ENCODE data around the gene RRP15. TPM values are rescaled to one million over a fixed set of nuclear protein-coding genes. Genes with fewer than 3 reads are reported as not detected.

Gene RRP15, protein sequence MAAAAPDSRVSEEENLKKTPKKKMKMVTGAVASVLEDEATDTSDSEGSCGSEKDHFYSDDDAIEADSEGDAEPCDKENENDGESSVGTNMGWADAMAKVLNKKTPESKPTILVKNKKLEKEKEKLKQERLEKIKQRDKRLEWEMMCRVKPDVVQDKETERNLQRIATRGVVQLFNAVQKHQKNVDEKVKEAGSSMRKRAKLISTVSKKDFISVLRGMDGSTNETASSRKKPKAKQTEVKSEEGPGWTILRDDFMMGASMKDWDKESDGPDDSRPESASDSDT
- total RNA-seq, result 18.7 TPM
- long read RNA-seq, full-length matches to known transcripts, result 13 of 13 reads
- long read RNA-seq, partial matches to known transcripts, result 0 of 13 reads
- long read RNA-seq, other reads (novel, unspliced or antisense), result 0 of 13 reads

GRCh38 chr1:218284917-218285635 lies at the start of gene RRP15:
TSS of gene RRP15 (plus strand) at chr1:218285293. CDS start at chr1:218285317, 24 bp downstream.
- H3K4me1 ChIP-seq, result peaks cover 21% of the 10 kb centered on the region
- no peaks in the 10 kb centered on the region for H3K36me3 ChIP-seq
- H3K9me3 ChIP-seq, result no peaks in the 10 kb centered on the region
- intact Hi-C loops (cut with DNase I), result no loop called here
- ATAC-seq (peak; percentile 99), DNase-seq (peak; percentile 92)
- H3K4me3 ChIP-seq, result peak within 1 kb of the TSS; percentile 88
- no peak for TF ChIP-seq CTCF (IDR thresholded peaks at IDR 0.05)
- H3K27me3 ChIP-seq (ENCODE audit: low read depth), result no peaks in the 10 kb centered on the region
- peak within 1 kb of the TSS; percentile 82 for H3K27ac ChIP-seq

- no peak for ATAC-seq
- no peaks in the 10 kb centered on the region for H3K27me3 ChIP-seq (ENCODE audit: low read depth)
Observed at GRCh38 chr1:218242171-218242570, 42.9 kb upstream of the RRP15 start.

DNA sequence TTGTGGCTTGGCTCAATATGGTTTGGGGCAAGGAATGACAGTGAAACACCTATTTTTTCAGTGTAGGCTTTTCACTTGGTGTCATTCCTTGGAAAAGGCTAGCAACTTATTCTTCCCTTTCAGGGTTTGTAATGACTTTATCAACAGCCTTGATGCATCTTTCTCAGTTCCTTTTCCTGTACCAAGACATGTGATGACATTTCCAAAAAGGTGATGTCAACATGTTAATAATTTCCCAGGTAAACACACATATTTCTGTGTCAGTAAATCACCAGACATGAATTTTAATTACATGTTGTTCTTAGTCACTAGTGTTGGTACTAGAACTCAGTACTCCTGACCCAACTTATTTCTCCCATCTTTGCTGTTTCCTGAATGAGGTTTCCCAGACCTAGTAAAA lies 37.8 kb upstream of the RRP15 start:
- DNase-seq, result no peak
- Histone ChIP-seq H3K9me3 (no peaks in the 10 kb centered on the region), H3K27ac (no peak overlapping the region), H3K27me3 (ENCODE audit: low read depth) (no peaks in the 10 kb centered on the region), H3K4me3 (no peak overlapping the region), H3K4me1 (no peaks in the 10 kb centered on the region), H3K36me3 (no peaks in the 10 kb centered on the region)
- no peak for ATAC-seq
- intact Hi-C loops (cut with DNase I), result no loop called here
- TF ChIP-seq CTCF (IDR thresholded peaks at IDR 0.05), result no peak

More at GRCh38 chr1:218242171-218242570, 42.9 kb upstream of the RRP15 start:
- no peak for DNase-seq
- Histone ChIP-seq H3K4me1 (no peaks in the 10 kb centered on the region), H3K4me3 (no peak overlapping the region), H3K36me3 (no peaks in the 10 kb centered on the region), H3K9me3 (no peaks in the 10 kb centered on the region), H3K27ac (no peak overlapping the region)
- intact Hi-C loops (cut with DNase I), result no loop called here
- no peak for TF ChIP-seq CTCF (IDR thresholded peaks at IDR 0.05)

DNA sequence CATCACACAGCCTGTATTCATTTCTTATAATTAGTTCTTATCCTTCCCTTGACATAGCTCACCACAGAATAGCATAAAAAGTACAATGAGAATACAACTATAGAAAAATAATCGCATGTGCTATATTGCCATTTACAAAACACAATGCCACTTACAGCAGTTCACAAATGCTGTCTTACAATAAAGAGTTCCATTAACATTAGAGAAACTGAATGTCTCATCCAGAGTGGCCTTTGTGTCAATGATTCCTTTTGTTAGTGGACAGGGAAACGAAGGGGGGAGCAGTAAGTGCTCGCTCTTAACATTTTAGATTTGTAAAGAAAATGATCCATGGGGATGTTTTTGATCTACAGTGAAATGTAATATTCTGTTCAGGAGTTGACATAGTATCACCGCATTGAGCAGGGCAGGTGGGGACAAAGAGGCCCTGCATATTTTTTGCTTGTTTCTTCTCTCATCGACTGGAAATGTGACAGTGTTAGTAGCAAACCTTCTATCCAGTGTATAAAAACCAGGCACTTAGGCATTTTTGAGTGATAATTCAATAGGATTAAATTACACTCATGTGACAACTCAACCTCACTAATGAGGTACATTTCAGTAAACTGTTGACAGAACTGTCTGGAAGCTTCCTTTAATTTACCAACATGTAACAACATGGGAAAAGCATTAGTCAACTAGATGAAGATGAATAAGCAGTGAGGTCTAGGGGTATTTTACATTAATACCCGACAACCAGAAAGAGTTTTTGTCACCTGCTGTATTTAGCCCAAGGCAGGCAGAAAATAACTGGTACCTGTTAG lies 35.6 kb upstream of the RRP15 start:
- intact Hi-C loops (cut with DNase I), result no loop called here
- Histone ChIP-seq H3K36me3 (no peaks in the 10 kb centered on the region), H3K9me3 (no peaks in the 10 kb centered on the region), H3K4me3 (no peak overlapping the region), H3K4me1 (no peaks in the 10 kb centered on the region), H3K27ac (no peak overlapping the region), H3K27me3 (ENCODE audit: low read depth) (no peaks in the 10 kb centered on the region)
- TF ChIP-seq CTCF (IDR thresholded peaks at IDR 0.05), result no peak
- DNase-seq (no peak), ATAC-seq (no peak)

DNA sequence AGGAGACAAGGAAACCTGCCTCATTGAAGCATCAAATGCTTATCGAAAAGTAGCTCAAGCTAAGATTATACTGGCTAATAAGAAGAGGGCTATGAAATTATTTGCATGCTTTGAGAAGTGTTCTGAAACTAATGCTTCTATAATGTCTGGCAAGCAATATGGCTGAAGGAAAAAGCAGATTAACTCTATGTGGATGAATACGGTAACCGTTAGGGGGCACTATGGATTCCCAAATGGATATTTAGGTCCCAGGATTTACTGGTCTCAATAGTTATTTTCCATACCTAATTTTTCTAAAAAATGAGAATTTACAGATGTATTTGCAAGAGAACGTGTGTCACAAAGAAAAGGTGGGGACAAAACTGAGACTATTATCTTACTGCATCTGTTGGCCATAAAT lies 34.6 kb upstream of the RRP15 start:
- Histone ChIP-seq H3K4me1 (no peaks in the 10 kb centered on the region), H3K27ac (no peak overlapping the region), H3K9me3 (no peaks in the 10 kb centered on the region), H3K27me3 (ENCODE audit: low read depth) (no peaks in the 10 kb centered on the region), H3K36me3 (no peaks in the 10 kb centered on the region), H3K4me3 (no peak overlapping the region)
- ATAC-seq (no peak), DNase-seq (no peak)
- no peak for TF ChIP-seq CTCF (IDR thresholded peaks at IDR 0.05)
- intact Hi-C loops (cut with DNase I), result no loop called here
